GM23338 (cell line): ENCODE data around the gene KAZALD1. TPM values are rescaled to one million over a fixed set of nuclear protein-coding genes. Genes with fewer than 3 reads are reported as not detected.
A peak's percentile ranks its signal among the peaks of the same experiment; 100 is the strongest.

ENCODE experiments used
- ATAC-seq: fragments of 200-7000 bp; cut with Tn5 transposase; 3 replicates; pipeline ENCODE4 v1.9.1; 2020
- DNase-seq: peaks from one replicate; pipeline ENCODE4 v3.0.0-alpha.2; 2015; ENCODE audit warnings: low spot score
- H2AFZ ChIP-seq: fragments of 200-600 bp; sonication (generic); 2 replicates; pipeline ENCODE4 v1.8.0; 2016; ENCODE audit warnings: antibody characterized with exemption, mild to moderate bottlenecking, moderate library complexity
- H3F3A ChIP-seq: fragments of 200-600 bp; sonication (generic); replicated peaks from 2 replicates; pipeline ENCODE4 v1.8.0; 2017; ENCODE audit warnings: antibody characterized with exemption, mixed run types, low read depth
- H3K27ac ChIP-seq: fragments of 200-600 bp; sonication (generic); 2 replicates; pipeline ENCODE4 v1.6.1; 2016; ENCODE audit warnings: low read depth
- H3K27me3 ChIP-seq: fragments of 200-600 bp; sonication (generic); 2 replicates; pipeline ENCODE4 v1.8.0; 2016; ENCODE audit warnings: mild to moderate bottlenecking, mixed run types, moderate library complexity; ENCODE audit not compliant: insufficient read depth
- H3K36me3 ChIP-seq: fragments of 200-600 bp; sonication (generic); 2 replicates; pipeline ENCODE4 v1.8.0; 2016; ENCODE audit warnings: mild to moderate bottlenecking; ENCODE audit not compliant: insufficient read depth
- H3K4me1 ChIP-seq: fragments of 200-600 bp; sonication (generic); 2 replicates; pipeline ENCODE4 v1.8.0; 2016; ENCODE audit warnings: mild to moderate bottlenecking, moderate library complexity; ENCODE audit not compliant: insufficient read depth
- H3K4me2 ChIP-seq: fragments of 200-600 bp; sonication (generic); 2 replicates; pipeline ENCODE4 v1.7.1; 2017; ENCODE audit warnings: mixed run types
- H3K4me3 ChIP-seq: fragments of 200-600 bp; sonication (generic); 2 replicates; pipeline ENCODE4 v1.6.1; 2016; ENCODE audit warnings: mixed run types
- H3K79me2 ChIP-seq: fragments of 200-600 bp; sonication (generic); replicated peaks from 2 replicates; pipeline ENCODE4 v1.8.0; 2017; ENCODE audit warnings: mild to moderate bottlenecking; ENCODE audit not compliant: insufficient read depth
- H3K9me2 ChIP-seq: fragments of 200-600 bp; sonication (generic); 2 replicates; pipeline ENCODE4 v1.8.0; 2017; ENCODE audit not compliant: insufficient read depth
- H4K20me1 ChIP-seq: fragments of 200-600 bp; sonication (generic); replicated peaks from 2 replicates; pipeline ENCODE4 v1.8.0; 2017; ENCODE audit warnings: mild to moderate bottlenecking; ENCODE audit not compliant: insufficient read depth
- H3K27ac Mint-ChIP-seq: 2 replicates; pipeline ENCODE4 v1.8.0; 2020; ENCODE audit warnings: inconsistent platforms, mild to moderate bottlenecking, moderate library complexity, mixed read lengths
- H3K27me3 Mint-ChIP-seq: 3 replicates; pipeline ENCODE4 v1.8.0; 2022; ENCODE audit warnings: low read depth, mild to moderate bottlenecking, moderate library complexity, mixed read lengths, inconsistent platforms; ENCODE audit not compliant: insufficient read depth, poor library complexity
- H3K36me3 Mint-ChIP-seq: 3 replicates; pipeline ENCODE4 v1.8.0; 2021; ENCODE audit warnings: low read depth, mild to moderate bottlenecking, inconsistent platforms, moderate library complexity, mixed read lengths
- H3K4me1 Mint-ChIP-seq: 3 replicates; pipeline ENCODE4 v1.8.0; 2020; ENCODE audit warnings: mild to moderate bottlenecking, inconsistent platforms, mixed read lengths
- H3K4me3 Mint-ChIP-seq: 3 replicates; pipeline ENCODE4 v1.8.0; 2021; ENCODE audit warnings: moderate library complexity, mild to moderate bottlenecking, inconsistent platforms, mixed read lengths
- H3K9me3 Mint-ChIP-seq: 3 replicates; pipeline ENCODE4 v1.8.0; 2020; ENCODE audit warnings: moderate library complexity, mild to moderate bottlenecking, inconsistent platforms, mixed read lengths
- ZNF114 ChIP-seq: fragments of 250-450 bp; sonication (Bioruptor Pico); IDR thresholded peaks from 2 replicates; pipeline ENCODE4 v1.5.0; 2020; ENCODE audit warnings: mild to moderate bottlenecking, moderate library complexity
- polyA plus RNA-seq: library from polyadenylated mRNA; unstranded; fragments of >200 nt; fragmentation: Nextera tagmentation; extraction: Ambion mirVana; gene quantifications from 2 replicates; pipeline ENCODE4 v1.2.1, GENCODE V29; 2016
- total RNA-seq: library from RNA; depleted of rRNA; stranded (reverse); fragments of >200 nt; shearing (Covaris generic); gene quantifications from 2 replicates; pipeline ENCODE4 v1.2.3, GENCODE V29; 2014
- TF ChIP-seq, protein P1 (sequence below): IDR thresholded peaks from one replicate; pipeline ENCODE4 v1.6.1; 2018; ENCODE audit warnings: antibody characterized with exemption; ENCODE audit not compliant: unreplicated experiment
- TF ChIP-seq, protein P2 (sequence below), 2 experiments: fragments of 200-600 bp in 1 of 2; sonication (generic) in 1 of 2; conservative IDR thresholded peaks; 2 replicates each; pipeline versions ENCODE4 v1.5.1 to v1.6.1; 2016 to 2017; ENCODE audit warnings: antibody characterized with exemption in 2 of 2, low read depth in 2 of 2, mild to moderate bottlenecking in 2 of 2, moderate library complexity in 1 of 2

KAZALD1 gene
- total and polyA plus RNA-seq, 2 experiments from 2014 or later: 0.27 to 1.3 TPM

DNA sequence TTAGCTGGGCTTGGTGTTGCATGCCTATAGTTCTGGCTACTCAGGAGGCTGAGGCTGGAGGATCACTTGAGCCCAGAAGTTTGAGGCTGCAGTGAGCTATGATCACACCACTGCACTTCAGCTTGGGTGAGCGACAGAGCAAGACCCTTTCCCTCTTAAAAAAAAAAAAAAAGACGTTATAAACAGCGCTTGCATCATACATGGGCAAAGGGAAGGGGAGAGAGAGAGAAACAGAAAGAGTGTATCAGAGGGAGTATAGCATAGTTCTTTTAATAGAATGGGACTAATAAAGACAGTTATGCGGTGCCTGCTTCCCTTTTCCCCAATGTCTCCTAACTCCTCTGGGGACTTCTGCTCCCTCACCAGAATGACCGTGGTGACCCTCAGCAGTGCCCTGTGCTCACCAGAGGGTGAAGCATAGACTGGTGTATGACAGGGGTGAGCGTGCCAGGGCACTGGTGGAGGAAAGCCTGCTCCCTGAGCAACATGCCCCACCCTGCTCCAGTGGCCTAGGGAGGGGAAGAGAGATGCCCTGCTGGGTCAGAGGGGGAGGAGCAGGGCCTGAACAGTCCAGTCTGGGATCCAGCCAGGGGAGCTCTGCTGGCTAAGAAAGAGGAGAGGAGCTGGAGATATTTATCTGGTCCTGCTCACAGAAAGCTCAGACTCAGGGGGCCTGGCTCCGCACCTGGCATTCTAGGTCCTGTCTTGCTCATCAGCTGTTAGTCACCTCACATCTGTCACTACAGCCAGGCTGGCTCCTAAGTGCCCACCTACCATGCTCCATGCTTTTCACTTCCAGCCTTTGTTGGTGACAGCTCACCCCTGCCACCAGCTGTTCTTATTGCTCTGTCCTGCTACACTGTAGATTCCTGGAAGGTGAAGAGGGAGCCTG is 33.1 kb upstream of the KAZALD1 start:
- H4K20me1 ChIP-seq: no peaks in the 10 kb centered on the region; the same call in 1 of the 2 replicates
- ATAC-seq (no peak), DNase-seq (no peak)
- Mint-ChIP-seq H3K36me3 (no peaks in the 10 kb centered on the region; the same call in 2 of the 3 replicates), H3K27ac (no peak overlapping the region), H3K9me3 (no peaks in the 10 kb centered on the region), H3K27me3 (peaks cover 43% of the 10 kb centered on the region), H3K4me1 (peaks cover 33% of the 10 kb centered on the region), H3K4me3 (no peak overlapping the region)
- H3K4me1 ChIP-seq: peaks cover 27% of the 10 kb centered on the region; the same call in 1 of the 2 replicates
- H3K27ac ChIP-seq: no peak overlapping the region
- no peaks in the 10 kb centered on the region for H3K79me2 ChIP-seq
- no peak overlapping the region for H2AFZ ChIP-seq
- H3K36me3 ChIP-seq: no peaks in the 10 kb centered on the region
- no peak overlapping the region for H3K4me3 ChIP-seq
- no peaks in the 10 kb centered on the region for H3F3A ChIP-seq
- TF ChIP-seq ZNF114 (CRISPR knock-in tag): no peak
- no peaks in the 10 kb centered on the region for H3K9me2 ChIP-seq
- peaks cover 43% of the 10 kb centered on the region for H3K27me3 ChIP-seq
- H3K4me2 ChIP-seq: no peak overlapping the region

DNA sequence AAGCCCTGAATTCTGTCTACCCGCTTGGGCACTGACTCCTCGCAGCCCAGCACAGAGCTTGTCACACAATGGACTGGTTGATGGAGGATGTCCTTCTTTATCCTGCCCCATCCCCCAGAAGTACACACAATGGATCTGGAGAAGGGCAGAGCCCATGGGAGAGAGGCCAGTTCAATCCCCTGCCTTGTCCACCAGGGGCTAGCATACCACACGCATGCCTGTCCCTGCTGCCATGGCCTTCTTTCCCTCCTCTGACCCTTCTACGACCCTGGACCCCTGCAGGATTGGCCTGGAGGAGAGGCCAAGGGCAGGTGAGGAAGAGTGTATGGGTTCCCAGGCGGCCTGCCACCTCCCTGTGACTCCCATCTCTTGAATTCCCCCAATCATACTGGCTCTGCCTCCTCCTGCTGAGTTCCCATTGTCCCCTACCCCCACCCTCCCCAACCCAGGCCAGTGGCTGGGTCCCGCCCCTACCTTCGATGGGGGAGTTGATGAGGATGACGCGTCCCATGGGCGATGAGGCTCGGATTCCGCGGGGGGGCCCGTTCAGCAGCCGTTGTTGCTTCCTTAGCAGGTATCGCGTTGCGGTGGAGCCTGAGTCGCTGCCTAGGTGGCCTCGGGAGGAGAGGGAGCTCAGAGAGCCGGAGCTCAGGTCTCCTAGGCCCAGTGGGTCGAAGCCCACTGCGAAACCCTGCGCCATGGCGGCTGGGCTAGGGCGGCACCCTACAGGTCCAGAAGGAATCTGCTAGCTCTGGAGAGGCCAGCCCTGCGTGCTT is 32.1 kb upstream of the KAZALD1 start:
- Histone ChIP-seq H3K9me2 (no peaks in the 10 kb centered on the region), H4K20me1 (no peaks in the 10 kb centered on the region; the same call in 1 of the 2 replicates), H3K27me3 (peaks cover 53% of the 10 kb centered on the region), H3K36me3 (no peaks in the 10 kb centered on the region), H2AFZ (peak overlapping the region; percentile 32; the same call in 1 of the 2 replicates), H3K27ac (no peak overlapping the region), H3K79me2 (no peaks in the 10 kb centered on the region), H3K4me1 (peaks cover 27% of the 10 kb centered on the region; the same call in 1 of the 2 replicates), H3K4me2 (peak overlapping the region; percentile 100; the same call in 1 of the 2 replicates), H3F3A (no peaks in the 10 kb centered on the region), H3K4me3 (no peak overlapping the region)
- Mint-ChIP-seq H3K27ac (no peak overlapping the region), H3K9me3 (no peaks in the 10 kb centered on the region), H3K27me3 (peaks cover 46% of the 10 kb centered on the region), H3K36me3 (no peaks in the 10 kb centered on the region; the same call in 2 of the 3 replicates), H3K4me3 (no peak overlapping the region), H3K4me1 (peaks cover 33% of the 10 kb centered on the region)
- peak; percentile 72 for DNase-seq
- TF ChIP-seq, protein P1, sequence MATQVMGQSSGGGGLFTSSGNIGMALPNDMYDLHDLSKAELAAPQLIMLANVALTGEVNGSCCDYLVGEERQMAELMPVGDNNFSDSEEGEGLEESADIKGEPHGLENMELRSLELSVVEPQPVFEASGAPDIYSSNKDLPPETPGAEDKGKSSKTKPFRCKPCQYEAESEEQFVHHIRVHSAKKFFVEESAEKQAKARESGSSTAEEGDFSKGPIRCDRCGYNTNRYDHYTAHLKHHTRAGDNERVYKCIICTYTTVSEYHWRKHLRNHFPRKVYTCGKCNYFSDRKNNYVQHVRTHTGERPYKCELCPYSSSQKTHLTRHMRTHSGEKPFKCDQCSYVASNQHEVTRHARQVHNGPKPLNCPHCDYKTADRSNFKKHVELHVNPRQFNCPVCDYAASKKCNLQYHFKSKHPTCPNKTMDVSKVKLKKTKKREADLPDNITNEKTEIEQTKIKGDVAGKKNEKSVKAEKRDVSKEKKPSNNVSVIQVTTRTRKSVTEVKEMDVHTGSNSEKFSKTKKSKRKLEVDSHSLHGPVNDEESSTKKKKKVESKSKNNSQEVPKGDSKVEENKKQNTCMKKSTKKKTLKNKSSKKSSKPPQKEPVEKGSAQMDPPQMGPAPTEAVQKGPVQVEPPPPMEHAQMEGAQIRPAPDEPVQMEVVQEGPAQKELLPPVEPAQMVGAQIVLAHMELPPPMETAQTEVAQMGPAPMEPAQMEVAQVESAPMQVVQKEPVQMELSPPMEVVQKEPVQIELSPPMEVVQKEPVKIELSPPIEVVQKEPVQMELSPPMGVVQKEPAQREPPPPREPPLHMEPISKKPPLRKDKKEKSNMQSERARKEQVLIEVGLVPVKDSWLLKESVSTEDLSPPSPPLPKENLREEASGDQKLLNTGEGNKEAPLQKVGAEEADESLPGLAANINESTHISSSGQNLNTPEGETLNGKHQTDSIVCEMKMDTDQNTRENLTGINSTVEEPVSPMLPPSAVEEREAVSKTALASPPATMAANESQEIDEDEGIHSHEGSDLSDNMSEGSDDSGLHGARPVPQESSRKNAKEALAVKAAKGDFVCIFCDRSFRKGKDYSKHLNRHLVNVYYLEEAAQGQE: no peak
- TF ChIP-seq, protein P2, sequence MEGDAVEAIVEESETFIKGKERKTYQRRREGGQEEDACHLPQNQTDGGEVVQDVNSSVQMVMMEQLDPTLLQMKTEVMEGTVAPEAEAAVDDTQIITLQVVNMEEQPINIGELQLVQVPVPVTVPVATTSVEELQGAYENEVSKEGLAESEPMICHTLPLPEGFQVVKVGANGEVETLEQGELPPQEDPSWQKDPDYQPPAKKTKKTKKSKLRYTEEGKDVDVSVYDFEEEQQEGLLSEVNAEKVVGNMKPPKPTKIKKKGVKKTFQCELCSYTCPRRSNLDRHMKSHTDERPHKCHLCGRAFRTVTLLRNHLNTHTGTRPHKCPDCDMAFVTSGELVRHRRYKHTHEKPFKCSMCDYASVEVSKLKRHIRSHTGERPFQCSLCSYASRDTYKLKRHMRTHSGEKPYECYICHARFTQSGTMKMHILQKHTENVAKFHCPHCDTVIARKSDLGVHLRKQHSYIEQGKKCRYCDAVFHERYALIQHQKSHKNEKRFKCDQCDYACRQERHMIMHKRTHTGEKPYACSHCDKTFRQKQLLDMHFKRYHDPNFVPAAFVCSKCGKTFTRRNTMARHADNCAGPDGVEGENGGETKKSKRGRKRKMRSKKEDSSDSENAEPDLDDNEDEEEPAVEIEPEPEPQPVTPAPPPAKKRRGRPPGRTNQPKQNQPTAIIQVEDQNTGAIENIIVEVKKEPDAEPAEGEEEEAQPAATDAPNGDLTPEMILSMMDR (conservative IDR thresholded peaks at IDR 0.05; ENCODE audit: low read depth in 2 of 2): peak; percentile 15 to 37; a peak in 3 of 4 replicates
- ATAC-seq: peak; percentile 20
